Erythroblast (primary cell): Measurements from ENCODE around the gene BRIP1.

Experiments used
- GATA1 ChIP-seq: IDR thresholded peaks from 2 replicates; pipeline ENCODE4 v1.6.1; 2011; ENCODE audit warnings: low read depth, mild to moderate bottlenecking, control low read depth, low read length, moderate library complexity
- POLR2A ChIP-seq: IDR thresholded peaks from 2 replicates; pipeline ENCODE4 v1.6.1; 2011; ENCODE audit warnings: mild to moderate bottlenecking, low read length

- TF ChIP-seq POLR2A (no peak), GATA1 (no peak)
Observed at GRCh38 chr17:61756561-61756960, 106.8 kb downstream of the BRIP1 start.
